ENCODE results near the gene GPC3.
"Not testable (repeated sequence)": the region's sequence is repeated elsewhere in the genome, so short reads cannot be mapped to it uniquely, and the experiment has no call there.

GPC3 gene

GRCh38 chrX:133537142-133537541 is 448.3 kb downstream of the GPC3 start:
- in situ Hi-C loops (cut with MboI; ENCODE audit: low sequenced_read_pairs), result no loop called here

- in situ Hi-C loops (cut with MboI; ENCODE audit: low sequenced_read_pairs), result no loop called here
Measured at GRCh38 chrX:133535066-133535465, 450.3 kb downstream of the GPC3 start.

- in situ Hi-C loops (cut with MboI; ENCODE audit: low sequenced_read_pairs), result no loop called here
Measured at GRCh38 chrX:133534172-133534571, 451.2 kb downstream of the GPC3 start.

GRCh38 chrX:133533249-133533648 is 452.1 kb downstream of the GPC3 start:
- in situ Hi-C loops (cut with MboI; ENCODE audit: low sequenced_read_pairs), result no loop called here

- in situ Hi-C loops (cut with MboI; ENCODE audit: low sequenced_read_pairs), result no loop called here
Measured at GRCh38 chrX:133530960-133531359, 454.4 kb downstream of the GPC3 start.

- in situ Hi-C loops (cut with MboI; ENCODE audit: low sequenced_read_pairs), result no loop called here
Measured at GRCh38 chrX:133529578-133529977, 455.8 kb downstream of the GPC3 start.

GRCh38 chrX:133527825-133528224 is 457.6 kb downstream of the GPC3 start:
- in situ Hi-C loops (cut with MboI; ENCODE audit: low sequenced_read_pairs), result no loop called here

GRCh38 chrX:133527415-133527814 is 458.0 kb downstream of the GPC3 start:
- in situ Hi-C loops (cut with MboI; ENCODE audit: low sequenced_read_pairs), result no loop called here

- in situ Hi-C loops (cut with MboI; ENCODE audit: low sequenced_read_pairs), result not testable (repeated sequence)
Measured at GRCh38 chrX:133526773-133527172, 458.6 kb downstream of the GPC3 start.

GRCh38 chrX:133523526-133523925 is 461.9 kb downstream of the GPC3 start:
- in situ Hi-C loops (cut with MboI; ENCODE audit: low sequenced_read_pairs), result no loop called here

GRCh38 chrX:133523081-133523487 is 462.3 kb downstream of the GPC3 start:
- in situ Hi-C loops (cut with MboI; ENCODE audit: low sequenced_read_pairs), result no loop called here

GRCh38 chrX:133516686-133517085 is 468.7 kb downstream of the GPC3 start:
- in situ Hi-C loops (cut with MboI; ENCODE audit: low sequenced_read_pairs), result no loop called here

- in situ Hi-C loops (cut with MboI; ENCODE audit: low sequenced_read_pairs), result no loop called here
Measured at GRCh38 chrX:133514486-133514885, 470.9 kb downstream of the GPC3 start.

GRCh38 chrX:133513123-133513522 is 472.3 kb downstream of the GPC3 start:
- in situ Hi-C loops (cut with MboI; ENCODE audit: low sequenced_read_pairs), result no loop called here

GRCh38 chrX:133511041-133511440 is 474.4 kb downstream of the GPC3 start:
- in situ Hi-C loops (cut with MboI; ENCODE audit: low sequenced_read_pairs), result no loop called here

GRCh38 chrX:133497356-133497755 is 488.0 kb downstream of the GPC3 start:
- in situ Hi-C loops (cut with MboI; ENCODE audit: low sequenced_read_pairs), result no loop called here

GRCh38 chrX:133495464-133496391 is 489.7 kb downstream of the GPC3 start:
- in situ Hi-C loops (cut with MboI; ENCODE audit: low sequenced_read_pairs), result no loop called here

- in situ Hi-C loops (cut with MboI; ENCODE audit: low sequenced_read_pairs), result no loop called here
Measured at GRCh38 chrX:133493366-133493765, 492.0 kb downstream of the GPC3 start.

- in situ Hi-C loops (cut with MboI; ENCODE audit: low sequenced_read_pairs), result no loop called here
Measured at GRCh38 chrX:133490955-133491354, 494.4 kb downstream of the GPC3 start.
